ENCODE results near the gene LRRC8A.

The LRRC8A gene

GRCh38 chr9:128902351-128903078 is 20.6 kb downstream of the LRRC8A start:
- DNase-seq = no peak

- DNase-seq = no peak
These were observed 21.1 kb downstream of the LRRC8A start for GRCh38 chr9:128903079-128903461.

DNA sequence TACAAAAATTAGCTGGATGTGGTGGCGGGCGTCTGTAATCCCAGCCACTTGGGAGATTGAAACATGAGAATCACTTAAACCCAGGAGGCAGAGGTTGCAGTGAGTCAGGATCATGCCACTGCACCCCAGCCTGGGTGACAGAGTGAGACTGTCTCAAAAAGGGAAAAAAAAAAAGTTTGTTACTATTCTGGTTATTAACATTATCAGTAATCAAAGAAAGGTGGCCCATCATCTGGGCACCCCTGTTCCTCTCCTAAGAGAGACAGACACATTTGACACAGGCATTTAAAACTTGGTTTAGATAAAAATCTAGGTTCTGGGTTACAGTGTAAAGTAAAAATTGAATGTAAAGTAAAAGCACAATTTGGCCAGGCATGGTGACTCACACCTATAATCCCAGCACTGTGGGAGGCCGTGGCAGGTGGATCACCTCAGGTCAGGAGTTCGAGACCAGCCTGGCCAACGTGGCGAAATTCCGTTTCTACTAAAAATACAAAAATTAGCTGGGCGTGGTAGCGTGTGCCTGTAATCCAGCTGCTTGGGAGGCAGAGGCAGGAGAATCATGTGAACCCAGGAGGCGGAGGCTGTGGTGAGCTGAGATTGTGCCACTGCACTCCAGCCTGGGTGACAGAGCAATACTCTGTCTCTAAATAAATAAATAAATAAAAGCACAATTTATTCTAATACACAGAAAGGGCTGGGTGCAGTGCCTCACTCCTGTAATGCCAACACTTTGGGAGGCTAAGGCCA is 22.1 kb downstream of the LRRC8A start:
- no peak for DNase-seq

- no peak for DNase-seq
These were observed 24.0 kb downstream of the LRRC8A start for GRCh38 chr9:128905964-128906363.

GRCh38 chr9:128906741-128907140 is 24.8 kb downstream of the LRRC8A start:
- no peak for DNase-seq

DNA sequence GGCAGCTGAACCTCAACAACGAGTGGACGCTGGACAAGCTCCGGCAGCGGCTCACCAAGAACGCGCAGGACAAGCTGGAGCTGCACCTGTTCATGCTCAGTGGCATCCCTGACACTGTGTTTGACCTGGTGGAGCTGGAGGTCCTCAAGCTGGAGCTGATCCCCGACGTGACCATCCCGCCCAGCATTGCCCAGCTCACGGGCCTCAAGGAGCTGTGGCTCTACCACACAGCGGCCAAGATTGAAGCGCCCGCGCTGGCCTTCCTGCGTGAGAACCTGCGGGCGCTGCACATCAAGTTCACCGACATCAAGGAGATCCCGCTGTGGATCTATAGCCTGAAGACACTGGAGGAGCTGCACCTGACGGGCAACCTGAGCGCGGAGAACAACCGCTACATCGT is 26.4 kb downstream of the LRRC8A start:
- DNase-seq = no peak

DNA sequence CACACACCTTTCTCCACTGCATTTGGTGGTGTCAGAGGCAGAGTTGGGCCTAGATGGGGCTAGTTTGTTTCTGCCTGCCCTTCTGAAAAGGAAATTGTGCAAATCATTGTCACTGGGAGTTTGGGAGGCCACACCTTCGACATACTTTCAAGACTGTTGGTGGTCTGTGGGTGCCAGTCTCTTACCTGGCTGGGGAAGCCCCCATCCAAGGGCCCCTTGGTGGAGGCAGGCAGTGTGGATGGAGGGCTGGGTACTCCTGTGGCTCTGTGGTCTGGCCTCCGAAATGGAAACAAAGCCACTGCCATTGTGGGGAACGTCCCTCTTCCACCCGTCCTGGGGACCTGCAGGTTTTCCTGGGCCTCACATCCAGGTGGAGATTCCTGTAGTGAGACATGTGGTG is 27.9 kb downstream of the LRRC8A start:
- no peak for DNase-seq

GRCh38 chr9:128910906-128911305 is 29.0 kb downstream of the LRRC8A start:
- DNase-seq = no peak

GRCh38 chr9:128911529-128912035 is 29.6 kb downstream of the LRRC8A start:
- peak; percentile 59 for DNase-seq

DNA sequence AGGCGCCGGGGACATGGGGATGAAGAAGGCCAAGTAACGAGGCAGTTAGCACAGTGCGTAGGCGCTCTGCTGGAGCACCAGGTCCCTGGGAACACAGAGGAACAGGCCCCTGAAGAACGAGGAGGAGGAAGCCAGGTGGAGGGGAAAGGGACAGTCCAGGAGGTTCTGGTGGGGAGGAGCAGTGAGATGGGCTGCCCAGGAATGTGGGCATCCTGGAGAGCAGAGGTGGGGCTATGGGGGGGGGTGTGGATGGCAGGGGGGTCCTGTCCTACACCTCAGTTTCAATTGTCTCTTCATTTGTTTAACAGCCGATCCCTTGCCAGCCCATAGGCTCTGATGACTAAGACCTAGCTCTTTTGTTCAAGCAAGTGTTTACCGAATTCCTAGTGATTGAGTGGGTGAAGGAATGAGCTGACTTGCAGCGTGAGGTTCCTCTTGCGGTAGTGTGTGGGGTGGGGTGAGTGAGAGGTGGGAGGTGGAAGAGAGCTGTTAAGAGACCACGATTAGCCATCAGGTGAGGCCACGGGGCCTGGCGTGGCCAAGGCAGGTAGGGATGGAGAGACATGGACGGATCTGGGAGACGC is 30.4 kb downstream of the LRRC8A start:
- no peak for DNase-seq

DNA sequence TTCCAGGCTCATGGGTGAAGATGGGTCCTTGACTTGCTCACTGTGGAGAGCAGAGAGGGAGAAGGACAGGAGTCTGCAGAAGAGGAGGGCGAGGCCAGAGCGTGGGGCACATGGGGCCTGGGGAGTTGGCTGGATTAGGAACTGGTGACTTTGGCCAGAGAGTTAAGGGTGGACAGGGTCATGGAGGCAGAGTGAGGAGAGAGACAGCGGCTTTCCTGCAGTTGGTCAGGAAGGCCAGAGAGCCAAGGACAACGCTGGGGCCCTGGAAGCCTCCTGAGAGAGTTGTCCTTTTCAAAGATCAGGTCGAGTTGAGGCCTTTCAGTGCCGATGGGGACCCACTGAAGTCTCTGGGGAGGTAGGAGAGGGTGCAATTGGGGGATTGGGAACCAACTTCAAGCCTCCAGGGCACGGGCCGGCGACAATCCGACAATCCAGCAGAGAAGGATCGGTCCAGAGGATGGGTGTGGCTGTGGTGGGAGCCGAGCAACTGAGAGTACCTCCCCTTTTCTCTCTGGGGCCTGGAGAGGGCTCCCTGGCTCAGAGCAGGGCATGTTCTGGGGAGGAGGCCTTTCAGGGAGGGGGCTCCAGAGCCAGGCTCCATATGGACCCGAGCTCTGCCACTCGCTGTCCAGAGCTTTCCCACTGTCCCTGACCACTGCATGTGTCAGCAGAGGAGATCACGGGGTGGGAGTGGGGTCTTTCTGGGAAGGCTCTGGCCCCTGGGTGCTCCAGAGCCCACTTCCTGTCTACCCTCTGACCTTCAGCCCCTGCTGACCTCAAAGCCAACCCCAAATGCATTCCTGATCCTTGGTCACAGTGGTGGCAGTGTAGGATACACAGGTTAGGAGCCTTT is 31.3 kb downstream of the LRRC8A start:
- DNase-seq = no peak

DNA sequence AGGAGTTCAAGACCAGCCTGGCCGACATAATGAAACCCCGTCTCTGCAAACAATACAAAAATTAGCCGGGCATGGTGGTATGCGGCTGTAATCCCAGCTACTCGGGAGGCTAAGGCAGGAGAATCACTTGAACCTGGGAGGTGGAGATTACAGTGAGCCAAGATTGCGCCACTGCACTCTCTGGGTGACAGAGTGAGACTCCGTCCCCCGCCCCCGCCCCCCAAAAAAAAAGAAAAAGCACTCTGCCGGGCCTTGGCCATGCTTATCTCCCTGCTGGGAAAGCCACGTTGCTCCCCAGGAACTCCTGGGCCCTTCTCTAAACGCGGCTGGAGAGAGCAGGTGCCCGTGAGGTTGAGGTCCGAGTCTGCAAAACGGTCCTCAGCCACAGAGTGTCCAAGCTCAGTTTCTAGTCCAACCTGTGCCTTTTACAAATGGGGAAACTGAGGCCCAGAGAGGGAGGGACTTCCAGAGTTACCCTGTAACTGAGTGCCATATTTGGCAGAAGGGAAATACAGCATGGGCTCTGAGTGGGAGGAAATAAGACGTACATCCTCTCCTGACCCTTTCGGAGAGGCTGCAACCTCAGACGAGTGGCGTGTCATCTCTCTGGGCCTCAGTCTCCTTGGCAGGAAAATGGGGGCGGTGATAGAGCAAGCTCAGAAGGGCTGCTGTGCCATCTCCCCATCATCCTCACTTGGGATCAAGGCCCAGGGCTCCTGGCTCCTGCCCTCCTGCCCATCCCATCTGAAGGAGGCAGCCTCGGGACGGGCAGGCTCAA is 32.3 kb downstream of the LRRC8A start:
- DNase-seq = no peak

DNA sequence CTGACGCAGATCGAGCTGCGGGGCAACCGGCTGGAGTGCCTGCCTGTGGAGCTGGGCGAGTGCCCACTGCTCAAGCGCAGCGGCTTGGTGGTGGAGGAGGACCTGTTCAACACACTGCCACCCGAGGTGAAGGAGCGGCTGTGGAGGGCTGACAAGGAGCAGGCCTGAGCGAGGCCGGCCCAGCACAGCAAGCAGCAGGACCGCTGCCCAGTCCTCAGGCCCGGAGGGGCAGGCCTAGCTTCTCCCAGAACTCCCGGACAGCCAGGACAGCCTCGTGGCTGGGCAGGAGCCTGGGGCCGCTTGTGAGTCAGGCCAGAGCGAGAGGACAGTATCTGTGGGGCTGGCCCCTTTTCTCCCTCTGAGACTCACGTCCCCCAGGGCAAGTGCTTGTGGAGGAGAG is 34.3 kb downstream of the LRRC8A start:
- no peak for DNase-seq

- no peak for DNase-seq
These were observed 34.8 kb downstream of the LRRC8A start for GRCh38 chr9:128916745-128917144.

GRCh38 chr9:128917151-128917849 is 35.4 kb downstream of the LRRC8A start:
- peak; percentile 86 for DNase-seq

DNA sequence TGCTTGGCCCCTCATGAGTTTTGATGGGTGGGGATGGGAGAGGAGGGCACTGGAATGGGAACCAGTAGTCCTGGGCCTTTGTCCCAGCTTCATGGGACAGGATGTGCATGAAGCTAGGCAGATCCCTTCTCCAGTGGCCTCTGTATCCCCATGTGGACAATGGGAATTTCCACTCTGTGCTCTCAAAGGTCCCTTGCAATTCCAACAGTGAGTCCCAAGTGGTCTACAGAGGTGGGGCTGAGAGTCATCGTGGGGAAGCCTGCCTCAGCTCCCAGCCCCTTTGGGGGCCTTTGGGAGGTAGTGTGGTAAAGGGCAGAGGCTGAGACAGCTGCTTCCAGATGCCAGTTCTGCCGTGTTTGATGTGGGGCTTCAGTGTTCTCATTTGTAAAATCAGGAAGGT is 37.0 kb downstream of the LRRC8A start:
- DNase-seq = no peak

- DNase-seq = no peak
These were observed 37.6 kb downstream of the LRRC8A start for GRCh38 chr9:128919402-128920089.

GRCh38 chr9:128920381-128921058 is 38.6 kb downstream of the LRRC8A start, which contains the start of gene PHYHD1:
Gene PHYHD1 (plus strand): TSS chr9:128920982. CDS start chr9:128922324, 1,342 bp downstream.
- peak; percentile 57 for DNase-seq

DNA sequence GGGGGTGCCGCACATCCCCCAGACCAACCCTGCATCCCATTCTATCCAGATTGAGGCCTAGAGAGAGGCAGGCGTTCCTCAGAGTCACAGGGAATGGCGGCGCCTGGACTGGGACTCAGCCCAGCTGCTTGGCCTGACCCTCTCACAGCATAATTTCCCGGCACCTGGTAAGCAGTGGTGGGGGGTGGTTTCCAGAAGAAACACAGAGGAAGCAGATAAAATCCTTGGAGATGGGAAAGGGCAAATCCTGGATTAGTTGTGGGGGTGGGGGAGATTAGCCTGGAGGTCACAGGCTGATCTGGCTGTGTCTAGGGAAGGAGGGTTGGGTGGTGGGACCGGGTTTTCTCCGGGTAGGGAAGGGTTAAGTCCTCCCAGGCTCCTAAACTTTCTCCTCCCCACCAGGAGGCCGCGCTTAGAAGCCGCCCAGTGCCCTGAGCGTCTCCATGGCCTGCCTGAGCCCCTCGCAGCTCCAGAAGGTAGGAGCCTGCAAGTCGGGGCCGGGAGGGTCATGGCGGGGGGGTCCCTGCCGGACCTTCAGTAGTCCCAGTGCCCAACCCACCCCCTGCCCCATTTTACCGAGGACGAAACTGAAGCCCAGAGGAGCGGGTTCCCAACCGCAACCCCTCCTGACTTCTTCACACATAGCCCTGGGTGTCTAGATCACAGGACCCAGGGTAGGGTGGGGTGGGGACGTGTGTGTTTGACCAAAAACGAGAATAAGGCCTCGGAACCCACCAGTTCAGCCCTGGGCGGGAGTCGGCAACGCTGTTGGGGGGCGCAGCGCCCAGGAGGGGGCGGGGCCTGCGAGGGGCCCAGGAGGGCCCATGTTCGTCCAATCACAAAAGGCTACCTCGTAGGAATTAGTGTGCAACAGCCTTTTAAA is 40.2 kb downstream of the LRRC8A start:
- DNase-seq = peak; percentile 85

All from right forelimb (tissue), 1 donor.